ENCODE measurements around the gene RFX4.
"Not testable (repeated sequence)": the region's sequence is repeated elsewhere in the genome, so short reads cannot be mapped to it uniquely, and the experiment has no call there.

RFX4 gene

GRCh38 chr12:106648736-106649135 lies 65.9 kb downstream of the RFX4 start:
- no peak for DNase-seq

GRCh38 chr12:106651552-106651951 lies 68.7 kb downstream of the RFX4 start:
- DNase-seq, result no peak

- no peak for DNase-seq
Measured at GRCh38 chr12:106652510-106653015, 69.8 kb downstream of the RFX4 start.

GRCh38 chr12:106655577-106655976 lies 72.8 kb downstream of the RFX4 start:
- no peak for DNase-seq

- DNase-seq, result no peak
Measured at GRCh38 chr12:106657488-106657887, 74.7 kb downstream of the RFX4 start.

GRCh38 chr12:106663385-106663784 lies 80.6 kb downstream of the RFX4 start:
- DNase-seq, result no peak

- no peak for DNase-seq
Measured at GRCh38 chr12:106669216-106669615, 86.4 kb downstream of the RFX4 start.

- no peak for DNase-seq
Measured at GRCh38 chr12:106670131-106670530, 87.3 kb downstream of the RFX4 start.

GRCh38 chr12:106671840-106672239 lies 89.0 kb downstream of the RFX4 start:
- DNase-seq, result no peak

GRCh38 chr12:106672314-106673025 lies 89.7 kb downstream of the RFX4 start:
- DNase-seq, result no peak

- DNase-seq, result no peak
Measured at GRCh38 chr12:106673141-106673540, 90.3 kb downstream of the RFX4 start.

- DNase-seq, result no peak
Measured at GRCh38 chr12:106675651-106676435, 93.0 kb downstream of the RFX4 start.

- no peak for DNase-seq
Measured at GRCh38 chr12:106679574-106679973, 96.8 kb downstream of the RFX4 start.

GRCh38 chr12:106680280-106680679 lies 97.5 kb downstream of the RFX4 start:
- DNase-seq, result no peak

- DNase-seq, result no peak
Measured at GRCh38 chr12:106681210-106681609, 98.4 kb downstream of the RFX4 start.

- DNase-seq, result no peak
Measured at GRCh38 chr12:106682594-106683234, 99.9 kb downstream of the RFX4 start.

GRCh38 chr12:106684497-106684896 lies 101.7 kb downstream of the RFX4 start:
- DNase-seq, result no peak

- no peak for DNase-seq
Measured at GRCh38 chr12:106685381-106685780, 102.6 kb downstream of the RFX4 start.

- DNase-seq, result no peak
Measured at GRCh38 chr12:106687672-106688071, 104.9 kb downstream of the RFX4 start.

- no peak for DNase-seq
Measured at GRCh38 chr12:106690569-106691305, 107.9 kb downstream of the RFX4 start.

- DNase-seq, result not testable (repeated sequence)
Measured at GRCh38 chr12:106692033-106692432, 109.2 kb downstream of the RFX4 start.

- DNase-seq, result no peak
Measured at GRCh38 chr12:106692896-106693820, 110.4 kb downstream of the RFX4 start.
